ENCODE measurements around the gene NUDT14. TPM values are rescaled to one million over a fixed set of nuclear protein-coding genes. Genes with fewer than 3 reads are reported as not detected.
A peak's percentile ranks its signal among the peaks of the same experiment; 100 is the strongest.

NUDT14 gene
- total RNA-seq, 4 donors from 2014 or later = 9.7 to 17.6 (median 15.4) TPM

GRCh38 chr14:105154476-105154871 lies 26.6 kb downstream of the NUDT14 start:
- Histone ChIP-seq H3K36me3 (peaks cover 0 to 18% (median 0%) of the 10 kb centered on the region in 3 donors), H3K4me1 (peaks cover 0 to 27% (median 0%) of the 10 kb centered on the region in 3 donors), H3K27me3 (peaks cover 0 to 9% (median 0%) of the 10 kb centered on the region in 4 donors), H3K9me3 (no peaks in the 10 kb centered on the region), H3K4me3 (no peak overlapping the region), H3K27ac (peak overlapping the region in 2 of 4 donors; percentile 2 to 54)
- no peak for TF ChIP-seq POLR2A (IDR thresholded peaks at IDR 0.05)
- TF ChIP-seq CTCF (IDR thresholded peaks at IDR 0.05) = no peak
- intact Hi-C loops (cut with DNase I) = no loop called here
- DNase-seq = no peak
- 70 to 74% methylated on average over 11 of the region's 12 CpGs for WGBS, 2 donors

- DNase-seq = no peak
- H3K9me3 ChIP-seq = no peaks in the 10 kb centered on the region
- 67 to 83% methylated on average over 3 to 14 of the region's 26 CpGs for WGBS, 2 donors
- H3K4me3 ChIP-seq = no peak overlapping the region
- peak overlapping the region in 2 of 4 donors; percentile 54 to 55 for H3K27ac ChIP-seq
- peaks cover 0 to 9% (median 0%) of the 10 kb centered on the region in 4 donors for H3K27me3 ChIP-seq
- peaks cover 0 to 22% (median 0%) of the 10 kb centered on the region in 3 donors for H3K4me1 ChIP-seq
- intact Hi-C loops (cut with DNase I) = no loop called here
- no peak for TF ChIP-seq CTCF (IDR thresholded peaks at IDR 0.05)
- no peak for TF ChIP-seq POLR2A (IDR thresholded peaks at IDR 0.05)
- peaks cover 0 to 24% (median 0%) of the 10 kb centered on the region in 3 donors for H3K36me3 ChIP-seq
Observed at GRCh38 chr14:105153739-105154475, 27.2 kb downstream of the NUDT14 start.

GRCh38 chr14:105153331-105153731 lies 27.8 kb downstream of the NUDT14 start:
- WGBS, 2 donors = no CpG with 5 or more reads among the region's 18 CpGs
- H3K27me3 ChIP-seq = peaks cover 0 to 9% (median 0%) of the 10 kb centered on the region in 4 donors
- peak overlapping the region in 2 of 4 donors; percentile 54 to 55 for H3K27ac ChIP-seq
- intact Hi-C loops (cut with DNase I) = no loop called here
- no peaks in the 10 kb centered on the region for H3K9me3 ChIP-seq
- H3K4me1 ChIP-seq = peaks cover 0 to 22% (median 0%) of the 10 kb centered on the region in 3 donors
- H3K4me3 ChIP-seq = no peak overlapping the region
- peaks cover 0 to 30% (median 0%) of the 10 kb centered on the region in 3 donors for H3K36me3 ChIP-seq
- no peak for DNase-seq
- TF ChIP-seq CTCF (IDR thresholded peaks at IDR 0.05) = no peak
- TF ChIP-seq POLR2A (IDR thresholded peaks at IDR 0.05) = no peak

- no peak for TF ChIP-seq POLR2A (IDR thresholded peaks at IDR 0.05)
- no peak for TF ChIP-seq CTCF (IDR thresholded peaks at IDR 0.05)
- Histone ChIP-seq H3K4me3 (no peak overlapping the region), H3K9me3 (no peaks in the 10 kb centered on the region), H3K4me1 (peaks cover 0 to 22% (median 0%) of the 10 kb centered on the region in 3 donors), H3K27ac (peak overlapping the region in 2 of 4 donors; percentile 54 to 55), H3K27me3 (peaks cover 0 to 7% (median 0%) of the 10 kb centered on the region in 4 donors), H3K36me3 (peaks cover 0 to 35% (median 0%) of the 10 kb centered on the region in 3 donors)
- 73 to 100% methylated on average over 2 to 4 of the region's 14 CpGs for WGBS, 2 donors
- intact Hi-C loops (cut with DNase I) = no loop called here
- DNase-seq = no peak
Observed at GRCh38 chr14:105152794-105153241, 28.3 kb downstream of the NUDT14 start.

Measured in esophagus squamous epithelium (tissue), 5 donors.